HepG2 (cell line): ENCODE results near the gene TLE1. TPM values are rescaled to one million over a fixed set of nuclear protein-coding genes. Genes with fewer than 3 reads are reported as not detected.
A peak's percentile ranks its signal among the peaks of the same experiment; 100 is the strongest.

ENCODE experiments used
- EHMT2 ChIP-seq: fragments of 200-600 bp; sonication (generic); IDR thresholded peaks from 2 replicates; pipeline ENCODE4 v1.7.0; 2017; ENCODE audit warnings: antibody characterized with exemption, low read depth, low read length, borderline replicate concordance
- ETS1 ChIP-seq: sonication (generic); formaldehyde crosslinking; IDR thresholded peaks from 2 replicates; pipeline ENCODE4 v1.4.0; 2020; ENCODE audit warnings: missing genetic modification reagents
- HOMEZ ChIP-seq: IDR thresholded peaks from 2 replicates; pipeline ENCODE4 v1.6.1; 2016; ENCODE audit warnings: low read depth
- NCOA2 ChIP-seq: sonication (generic); formaldehyde crosslinking; IDR thresholded peaks from 2 replicates; pipeline ENCODE4 v1.8.0; 2022; ENCODE audit warnings: inconsistent platforms
- POLR2AphosphoS2 ChIP-seq: IDR thresholded peaks from 2 replicates; pipeline ENCODE4 v1.6.1; 2011; ENCODE audit warnings: low read depth, low read length, improper control_type of control experiment
- SKI ChIP-seq: fragments of 450-650 bp; IDR thresholded peaks from one replicate; pipeline ENCODE4 v1.6.1; 2018; ENCODE audit warnings: mild to moderate bottlenecking; ENCODE audit not compliant: partially characterized antibody
- SKIL ChIP-seq: sonication (generic); formaldehyde crosslinking; IDR thresholded peaks from 2 replicates; pipeline ENCODE4 v1.8.0; 2022; ENCODE audit warnings: missing genetic modification reagents, mild to moderate bottlenecking, moderate library complexity, borderline replicate concordance
- ZMYM3 ChIP-seq: sonication (generic); formaldehyde crosslinking; IDR thresholded peaks from 2 replicates; pipeline ENCODE4 v1.5.1; 2020; ENCODE audit warnings: mild to moderate bottlenecking, missing genetic modification reagents
- ZNF687 ChIP-seq: sonication (generic); formaldehyde crosslinking; IDR thresholded peaks from 2 replicates; pipeline ENCODE4 v1.5.1; 2020; ENCODE audit warnings: mild to moderate bottlenecking, missing genetic modification reagents, moderate library complexity
- ZNF746 ChIP-seq: sonication (generic); formaldehyde crosslinking; IDR thresholded peaks from 2 replicates; pipeline ENCODE4 v1.8.0; 2022; ENCODE audit warnings: mild to moderate bottlenecking, missing genetic modification reagents
- ZNF772 ChIP-seq: sonication (generic); formaldehyde crosslinking; IDR thresholded peaks from 2 replicates; pipeline ENCODE4 v1.5.0; 2020; ENCODE audit warnings: mild to moderate bottlenecking, missing genetic modification reagents
- polyA plus RNA-seq, 8 experiments: library from polyadenylated mRNA; depleted of rRNA in 3 of 8; stranded (reverse) in 7 of 8; unstranded in 1 of 8; fragments of >200 nt; fragmentation: Illumina TruSeq in 4 of 8; extraction: Trizol in 4 of 8; gene quantifications; 2 replicates each; pipeline versions ENCODE4 v1.2.1 to v1.2.3, GENCODE V29; 2011 to 2016; ENCODE audit warnings: low read depth in 4 of 8, missing spikeins in 1 of 8, mixed read lengths in 1 of 8; ENCODE audit not compliant: insufficient read depth in 1 of 8
- total RNA-seq, 5 experiments: library from RNA; depleted of rRNA; stranded (reverse); fragments of >200 nt; fragmentation: Illumina TruSeq; extraction: Trizol; gene quantifications; 2 replicates each; pipeline ENCODE4 v1.2.3, GENCODE V29; 2016; ENCODE audit warnings: low read depth in 1 of 5
- TF ChIP-seq, protein P1 (sequence below): sonication (generic); formaldehyde crosslinking; IDR thresholded peaks from 2 replicates; pipeline ENCODE4 v1.4.0; 2020; ENCODE audit warnings: mild to moderate bottlenecking, missing genetic modification reagents
- TF ChIP-seq, protein P2 (sequence below): sonication (generic); formaldehyde crosslinking; IDR thresholded peaks from 2 replicates; pipeline ENCODE4 v1.4.0; 2020; ENCODE audit warnings: missing genetic modification reagents; ENCODE audit errors: not compliant biosample characterization

Gene TLE1
- total and polyA plus RNA-seq, 2 of the 13 experiments (the other 11 are each of a cell fraction or from before 2014, with no cell fraction given): 35.9 to 109 TPM

- TF ChIP-seq HOMEZ (CRISPR knock-in tag) (peak; percentile 55; the same call in 1 of the 2 replicates), ZNF746 (0 out of 2 replicates have a peak, but pooled peaks have one; percentile 33), SKI (peak; percentile 36), ZNF772 (CRISPR knock-in tag) (0 out of 2 replicates have a peak, but pooled peaks have one; percentile 69), POLR2AphosphoS2 (no peak), NCOA2 (CRISPR knock-in tag) (peak; percentile 94), ZNF687 (peak; percentile 31; the same call in 1 of the 2 replicates), EHMT2 (peak; percentile 36; the same call in 1 of the 2 replicates), ETS1 (CRISPR knock-in tag) (no peak), SKIL (peak; percentile 86), ZMYM3 (CRISPR knock-in tag) (no peak)
- TF ChIP-seq, protein P1, sequence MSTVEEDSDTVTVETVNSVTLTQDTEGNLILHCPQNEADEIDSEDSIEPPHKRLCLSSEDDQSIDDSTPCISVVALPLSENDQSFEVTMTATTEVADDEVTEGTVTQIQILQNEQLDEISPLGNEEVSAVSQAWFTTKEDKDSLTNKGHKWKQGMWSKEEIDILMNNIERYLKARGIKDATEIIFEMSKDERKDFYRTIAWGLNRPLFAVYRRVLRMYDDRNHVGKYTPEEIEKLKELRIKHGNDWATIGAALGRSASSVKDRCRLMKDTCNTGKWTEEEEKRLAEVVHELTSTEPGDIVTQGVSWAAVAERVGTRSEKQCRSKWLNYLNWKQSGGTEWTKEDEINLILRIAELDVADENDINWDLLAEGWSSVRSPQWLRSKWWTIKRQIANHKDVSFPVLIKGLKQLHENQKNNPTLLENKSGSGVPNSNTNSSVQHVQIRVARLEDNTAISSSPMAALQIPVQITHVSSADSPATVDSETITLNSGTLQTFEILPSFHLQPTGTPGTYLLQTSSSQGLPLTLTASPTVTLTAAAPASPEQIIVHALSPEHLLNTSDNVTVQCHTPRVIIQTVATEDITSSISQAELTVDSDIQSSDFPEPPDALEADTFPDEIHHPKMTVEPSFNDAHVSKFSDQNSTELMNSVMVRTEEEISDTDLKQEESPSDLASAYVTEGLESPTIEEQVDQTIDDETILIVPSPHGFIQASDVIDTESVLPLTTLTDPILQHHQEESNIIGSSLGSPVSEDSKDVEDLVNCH: no peak
- TF ChIP-seq, protein P2, sequence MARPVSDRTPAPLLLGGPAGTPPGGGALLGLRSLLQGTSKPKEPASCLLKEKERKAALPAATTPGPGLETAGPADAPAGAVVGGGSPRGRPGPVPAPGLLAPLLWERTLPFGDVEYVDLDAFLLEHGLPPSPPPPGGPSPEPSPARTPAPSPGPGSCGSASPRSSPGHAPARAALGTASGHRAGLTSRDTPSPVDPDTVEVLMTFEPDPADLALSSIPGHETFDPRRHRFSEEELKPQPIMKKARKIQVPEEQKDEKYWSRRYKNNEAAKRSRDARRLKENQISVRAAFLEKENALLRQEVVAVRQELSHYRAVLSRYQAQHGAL (CRISPR knock-in tag): no peak
Observed at GRCh38 chr9:81609782-81610739, 79.3 kb downstream of the TLE1 start (continued).
